C4-2B (cell line): ENCODE results near the gene ZNF423.

Experiments
- CTCF ChIP-seq: fragments of 450-650 bp; conservative IDR thresholded peaks from 2 replicates; pipeline ENCODE4 v1.5.1; 2017; ENCODE audit warnings: mild to moderate bottlenecking
- ZFX ChIP-seq: fragments of 450-650 bp; IDR thresholded peaks from 2 replicates; pipeline ENCODE4 v1.6.1; 2017

- TF ChIP-seq CTCF: no peak
- TF ChIP-seq ZFX: no peak
Observed at GRCh38 chr16:49496656-49497055, 359.3 kb downstream of the ZNF423 start.
